Esophagus squamous epithelium (tissue), 4 donors: Measurements from ENCODE around the gene SEMA5A.

ENCODE experiments used
- POLR2A ChIP-seq, 4 donors: fragments of 450-650 bp; IDR thresholded peaks; one replicate each; pipeline ENCODE4 v1.6.1; 2017; ENCODE audit warnings: antibody characterized with exemption in 4 of 4, mild to moderate bottlenecking in 4 of 4, moderate library complexity in 3 of 4
- TF ChIP-seq, protein P1 (sequence below), 6 experiments: fragments of 450-650 bp in 4 of 6; fragments of 200-600 bp in 2 of 6; sonication (generic) in 2 of 6; IDR thresholded peaks; one replicate each; pipeline ENCODE4 v1.5.1; 2016 to 2019; ENCODE audit warnings: antibody characterized with exemption in 6 of 6, mild to moderate bottlenecking in 4 of 6, moderate library complexity in 4 of 6

GRCh38 chr5:9189681-9190080, 356.2 kb downstream of the SEMA5A start:
- TF ChIP-seq, protein P1, sequence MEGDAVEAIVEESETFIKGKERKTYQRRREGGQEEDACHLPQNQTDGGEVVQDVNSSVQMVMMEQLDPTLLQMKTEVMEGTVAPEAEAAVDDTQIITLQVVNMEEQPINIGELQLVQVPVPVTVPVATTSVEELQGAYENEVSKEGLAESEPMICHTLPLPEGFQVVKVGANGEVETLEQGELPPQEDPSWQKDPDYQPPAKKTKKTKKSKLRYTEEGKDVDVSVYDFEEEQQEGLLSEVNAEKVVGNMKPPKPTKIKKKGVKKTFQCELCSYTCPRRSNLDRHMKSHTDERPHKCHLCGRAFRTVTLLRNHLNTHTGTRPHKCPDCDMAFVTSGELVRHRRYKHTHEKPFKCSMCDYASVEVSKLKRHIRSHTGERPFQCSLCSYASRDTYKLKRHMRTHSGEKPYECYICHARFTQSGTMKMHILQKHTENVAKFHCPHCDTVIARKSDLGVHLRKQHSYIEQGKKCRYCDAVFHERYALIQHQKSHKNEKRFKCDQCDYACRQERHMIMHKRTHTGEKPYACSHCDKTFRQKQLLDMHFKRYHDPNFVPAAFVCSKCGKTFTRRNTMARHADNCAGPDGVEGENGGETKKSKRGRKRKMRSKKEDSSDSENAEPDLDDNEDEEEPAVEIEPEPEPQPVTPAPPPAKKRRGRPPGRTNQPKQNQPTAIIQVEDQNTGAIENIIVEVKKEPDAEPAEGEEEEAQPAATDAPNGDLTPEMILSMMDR (IDR thresholded peaks at IDR 0.05) = no peak
- no peak for TF ChIP-seq POLR2A (IDR thresholded peaks at IDR 0.05)
